ENCODE measurements around the gene EIF4G3. TPM values are rescaled to one million over a fixed set of nuclear protein-coding genes. Genes with fewer than 3 reads are reported as not detected.

EIF4G3 gene
- total RNA-seq, 4 donors from 2014 or later, result 48.6 to 73.6 (median 57.9) TPM

GRCh38 chr1:21007876-21008275 lies 168.8 kb downstream of the EIF4G3 start:
- Histone ChIP-seq H3K36me3 (no peaks in the 10 kb centered on the region), H3K4me3 (no peak overlapping the region), H3K9me3 (no peaks in the 10 kb centered on the region), H3K27me3 (no peaks in the 10 kb centered on the region), H3K4me1 (peaks cover 0 to 24% (median 0%) of the 10 kb centered on the region in 3 donors), H3K27ac (no peak overlapping the region)
- no peak for TF ChIP-seq CTCF (IDR thresholded peaks at IDR 0.05)
- TF ChIP-seq POLR2A (IDR thresholded peaks at IDR 0.05), result no peak
- no peak for TF ChIP-seq POLR2AphosphoS5 (IDR thresholded peaks at IDR 0.05)
- TF ChIP-seq EP300 (IDR thresholded peaks at IDR 0.05), result no peak
- ATAC-seq, result no peak
- WGBS, 2 donors (ENCODE audit: low coverage in 1 of 2), result 100% methylated on average over 1 of the region's 1 CpG

- Histone ChIP-seq H3K27me3 (no peaks in the 10 kb centered on the region), H3K36me3 (no peaks in the 10 kb centered on the region), H3K27ac (no peak overlapping the region), H3K4me3 (no peak overlapping the region), H3K4me1 (peaks cover 0 to 26% (median 0%) of the 10 kb centered on the region in 3 donors), H3K9me3 (no peaks in the 10 kb centered on the region)
- TF ChIP-seq EP300 (IDR thresholded peaks at IDR 0.05), result no peak
- TF ChIP-seq CTCF (IDR thresholded peaks at IDR 0.05), result no peak
- TF ChIP-seq POLR2AphosphoS5 (IDR thresholded peaks at IDR 0.05), result no peak
- TF ChIP-seq POLR2A (IDR thresholded peaks at IDR 0.05), result no peak
- WGBS, 2 donors (ENCODE audit: low coverage in 1 of 2), result 71 to 84% methylated on average over 4 of the region's 4 CpGs
- ATAC-seq, result no peak
Measured at GRCh38 chr1:21005466-21006239, 171.0 kb downstream of the EIF4G3 start.

GRCh38 chr1:21003281-21004045 lies 173.2 kb downstream of the EIF4G3 start:
- WGBS, 2 donors (ENCODE audit: low coverage in 1 of 2), result 87 to 90% methylated on average over 3 of the region's 3 CpGs
- TF ChIP-seq EP300 (IDR thresholded peaks at IDR 0.05), result no peak
- TF ChIP-seq CTCF (IDR thresholded peaks at IDR 0.05), result no peak
- no peak for TF ChIP-seq POLR2A (IDR thresholded peaks at IDR 0.05)
- no peak for TF ChIP-seq POLR2AphosphoS5 (IDR thresholded peaks at IDR 0.05)
- Histone ChIP-seq H3K4me3 (no peak overlapping the region), H3K9me3 (no peaks in the 10 kb centered on the region), H3K36me3 (no peaks in the 10 kb centered on the region), H3K4me1 (peaks cover 0 to 29% (median 0%) of the 10 kb centered on the region in 3 donors), H3K27me3 (no peaks in the 10 kb centered on the region), H3K27ac (no peak overlapping the region)
- no peak for ATAC-seq

- no peak overlapping the region for H3K4me3 ChIP-seq
- 33 to 47% methylated on average over 2 of the region's 2 CpGs for WGBS, 2 donors (ENCODE audit: low coverage in 1 of 2)
- no peak for ATAC-seq
- peaks cover 0 to 26% (median 0%) of the 10 kb centered on the region in 3 donors for H3K4me1 ChIP-seq
- TF ChIP-seq POLR2A (IDR thresholded peaks at IDR 0.05) (no peak), POLR2AphosphoS5 (IDR thresholded peaks at IDR 0.05) (no peak)
- no peaks in the 10 kb centered on the region for H3K9me3 ChIP-seq
- H3K27me3 ChIP-seq, result no peaks in the 10 kb centered on the region
- no peak overlapping the region for H3K27ac ChIP-seq
- H3K36me3 ChIP-seq, result no peaks in the 10 kb centered on the region
Measured at GRCh38 chr1:21001042-21001441, 175.7 kb downstream of the EIF4G3 start.

- Histone ChIP-seq H3K36me3 (no peaks in the 10 kb centered on the region), H3K27me3 (no peaks in the 10 kb centered on the region), H3K4me1 (peaks cover 0 to 18% (median 0%) of the 10 kb centered on the region in 3 donors), H3K9me3 (no peaks in the 10 kb centered on the region), H3K4me3 (no peak overlapping the region), H3K27ac (no peak overlapping the region)
- WGBS, 2 donors (ENCODE audit: low coverage in 1 of 2), result 78 to 89% methylated on average over 2 of the region's 2 CpGs
- no peak for ATAC-seq
- no peak for TF ChIP-seq POLR2AphosphoS5 (IDR thresholded peaks at IDR 0.05)
- no peak for TF ChIP-seq CTCF (IDR thresholded peaks at IDR 0.05)
- no peak for TF ChIP-seq POLR2A (IDR thresholded peaks at IDR 0.05)
- no peak for TF ChIP-seq EP300 (IDR thresholded peaks at IDR 0.05)
Measured at GRCh38 chr1:21000245-21000594, 176.5 kb downstream of the EIF4G3 start.

Measured in gastroesophageal sphincter (tissue), 4 donors.